ENCODE data around the gene DYNC1LI1. TPM values are rescaled to one million over a fixed set of nuclear protein-coding genes. Genes with fewer than 3 reads are reported as not detected.

Gene DYNC1LI1
- total RNA-seq, 1 donor from 2014 or later = 56.8 TPM

Small RNA genes within 50 kb of the gene (microRNA-seq; reads per million reads assigned to microRNA genes)
- not detected for gene MIR548AY

Other genes starting within 250 kb of the DYNC1LI1 start
- 4.0 TPM for gene CMTM7, start 179.0 kb downstream of the DYNC1LI1 start, total RNA-seq
- gene CMTM6, start 68.0 kb downstream of the DYNC1LI1 start, total RNA-seq = 15.4 TPM
- 13.2 TPM for gene CNOT10, start 114.3 kb upstream of the DYNC1LI1 start, total RNA-seq
- gene TRIM71, start 247.1 kb upstream of the DYNC1LI1 start, total RNA-seq = not detected